Brain microvascular endothelial cell (primary cell): ENCODE data around the gene CDR2.

Experiments used
- DNase-seq: peaks from one replicate; pipeline ENCODE4 v3.0.0-alpha.2; 2020
- H3K27ac ChIP-seq: fragments of 250-450 bp; sonication (Bioruptor Pico); 2 replicates; pipeline ENCODE4 v1.5.1; 2020; ENCODE audit warnings: mild to moderate bottlenecking, moderate library complexity
- H3K27me3 ChIP-seq: fragments of 250-450 bp; sonication (Bioruptor Pico); replicated peaks from 2 replicates; pipeline ENCODE4 v1.5.1; 2020; ENCODE audit warnings: mild to moderate bottlenecking
- H3K36me3 ChIP-seq: fragments of 250-450 bp; sonication (Bioruptor Pico); replicated peaks from 2 replicates; pipeline ENCODE4 v1.5.1; 2020; ENCODE audit warnings: mild to moderate bottlenecking
- H3K4me3 ChIP-seq: 2 replicates; pipeline ENCODE4 v1.5.1; 2011; ENCODE audit warnings: low read depth, mild to moderate bottlenecking, control low read depth, low read length, moderate library complexity
- CTCF ChIP-seq: IDR thresholded peaks from 2 replicates; pipeline ENCODE4 v1.5.1; 2011; ENCODE audit warnings: low read depth, mild to moderate bottlenecking, moderate library complexity, low read length, control low read depth, inconsistent platforms; ENCODE audit errors: missing control alignments
- in situ Hi-C: cut with HindIII; loops from 2 replicates; pipeline ENCODE4 v1.10.0; 2017; ENCODE audit warnings: low sequenced_read_pairs, low pct_ligation_motif_present

The CDR2 gene

GRCh38 chr16:22300427-22301071 lies 73.9 kb downstream of the CDR2 start:
- peak; percentile 84 for TF ChIP-seq CTCF
- H3K36me3 ChIP-seq = peaks cover 14% of the 10 kb centered on the region
- no peaks in the 10 kb centered on the region for H3K27me3 ChIP-seq
- H3K27ac ChIP-seq = no peak overlapping the region
- in situ Hi-C loops = no loop called here
- DNase-seq = peak; percentile 45
- H3K4me3 ChIP-seq = no peak overlapping the region

- no peak overlapping the region for H3K27ac ChIP-seq
- TF ChIP-seq CTCF = no peak
- in situ Hi-C loops = no loop called here
- peaks cover 8% of the 10 kb centered on the region for H3K36me3 ChIP-seq
- no peak overlapping the region for H3K4me3 ChIP-seq
- no peaks in the 10 kb centered on the region for H3K27me3 ChIP-seq
- DNase-seq = no peak
These were observed 75.4 kb downstream of the CDR2 start for GRCh38 chr16:22299036-22299435.

GRCh38 chr16:22297871-22298733 lies 76.3 kb downstream of the CDR2 start:
- H3K27me3 ChIP-seq = no peaks in the 10 kb centered on the region
- H3K36me3 ChIP-seq = peaks cover 8% of the 10 kb centered on the region
- peak overlapping the region; percentile 84 for H3K27ac ChIP-seq
- H3K4me3 ChIP-seq = peak overlapping the region; percentile 87
- peak; percentile 91 for DNase-seq
- TF ChIP-seq CTCF = no peak
- in situ Hi-C loops = no loop called here

- TF ChIP-seq CTCF = peak; percentile 79
- Histone ChIP-seq H3K27ac (peak within 1 kb of the TSS; percentile 84), H3K36me3 (peaks cover 4% of the 10 kb centered on the region), H3K27me3 (no peaks in the 10 kb centered on the region), H3K4me3 (peak within 1 kb of the TSS; percentile 87)
- in situ Hi-C loops = no loop called here
- peak; percentile 98 for DNase-seq
These were observed 77.1 kb downstream of the CDR2 start, which contains the start of gene POLR3E for GRCh38 chr16:22297114-22297870. Gene POLR3E, plus strand, starts transcription at chr16:22297409. Its CDS starts 5,560 bp downstream, at chr16:22302969.

- Histone ChIP-seq H3K27me3 (no peaks in the 10 kb centered on the region), H3K27ac (no peak overlapping the region), H3K4me3 (peak overlapping the region; percentile 65), H3K36me3 (no peaks in the 10 kb centered on the region)
- TF ChIP-seq CTCF = no peak
- no peak for DNase-seq
- in situ Hi-C loops = no loop called here
These were observed 78.0 kb downstream of the CDR2 start for GRCh38 chr16:22296225-22297113.
